COR-L47 (cell line): Measurements from ENCODE around the gene CAMK2G.
"Not testable (repeated sequence)": the region's sequence is repeated elsewhere in the genome, so short reads cannot be mapped to it uniquely, and the experiment has no call there.

Experiments used
- DNase-seq: peaks from one replicate; lab custom pipeline; 2025; lab: John Stamatoyannopoulos, UW

The CAMK2G gene

GRCh38 chr10:73902351-73902750 lies 28.0 kb upstream of the CAMK2G start:
- DNase-seq: no peak

- no peak for DNase-seq
Observed at GRCh38 chr10:73901261-73901660, 26.9 kb upstream of the CAMK2G start.

GRCh38 chr10:73900064-73900463 lies 25.7 kb upstream of the CAMK2G start:
- no peak for DNase-seq

GRCh38 chr10:73899423-73899822 lies 25.1 kb upstream of the CAMK2G start:
- DNase-seq: no peak

- DNase-seq: no peak
Observed at GRCh38 chr10:73898730-73899410, 24.5 kb upstream of the CAMK2G start.

GRCh38 chr10:73897693-73898092 lies 23.3 kb upstream of the CAMK2G start:
- DNase-seq: no peak

GRCh38 chr10:73895381-73895780 lies 21.0 kb upstream of the CAMK2G start:
- not testable (repeated sequence) for DNase-seq

- DNase-seq: no peak
Observed at GRCh38 chr10:73894245-73894971, 20.1 kb upstream of the CAMK2G start.

GRCh38 chr10:73893426-73893825 lies 19.1 kb upstream of the CAMK2G start:
- DNase-seq: no peak

- DNase-seq: no peak
Observed at GRCh38 chr10:73892310-73893030, 18.1 kb upstream of the CAMK2G start.

GRCh38 chr10:73891540-73891939 lies 17.2 kb upstream of the CAMK2G start:
- no peak for DNase-seq

GRCh38 chr10:73890830-73891229 lies 16.5 kb upstream of the CAMK2G start:
- not testable (repeated sequence) for DNase-seq

GRCh38 chr10:73890261-73890660 lies 15.9 kb upstream of the CAMK2G start:
- no peak for DNase-seq

GRCh38 chr10:73889416-73889815 lies 15.1 kb upstream of the CAMK2G start:
- not testable (repeated sequence) for DNase-seq

- DNase-seq: no peak
Observed at GRCh38 chr10:73889014-73889413, 14.7 kb upstream of the CAMK2G start.

- DNase-seq: no peak
Observed at GRCh38 chr10:73888514-73888913, 14.2 kb upstream of the CAMK2G start.

GRCh38 chr10:73887294-73888039 lies 13.1 kb upstream of the CAMK2G start:
- DNase-seq: peak; percentile 46

- DNase-seq: no peak
Observed at GRCh38 chr10:73886661-73887293, 12.4 kb upstream of the CAMK2G start.

GRCh38 chr10:73886085-73886529 lies 11.8 kb upstream of the CAMK2G start:
- DNase-seq: peak; percentile 50

- no peak for DNase-seq
Observed at GRCh38 chr10:73884017-73884416, 9.7 kb upstream of the CAMK2G start.

GRCh38 chr10:73881221-73881919 lies 7.0 kb upstream of the CAMK2G start:
- DNase-seq: no peak
